HEK293T (cell line): ENCODE measurements around the gene SLC9C2.

Experiments
- CTCF ChIA-PET: fragments of 350-600 bp; formaldehyde crosslinking; extraction: SDS; loops from one replicate; lab custom pipeline; 2021; ENCODE audit warnings: antibody characterized with exemption, inconsistent platforms; lab: Yijun Ruan, JAX
- POLR2A ChIA-PET: fragments of 350-600 bp; formaldehyde crosslinking; extraction: SDS; loops from one replicate; lab custom pipeline; 2020; ENCODE audit warnings: antibody characterized with exemption, inconsistent platforms; lab: Yijun Ruan, JAX
- DNase-seq: peaks from one replicate; pipeline ENCODE4 v3.0.0; 2012; ENCODE audit warnings: mixed read lengths; ENCODE audit errors: extremely low spot score
- ARNT ChIP-seq: fragments of 450-650 bp; IDR thresholded peaks from 2 replicates; pipeline ENCODE4 v1.6.1; 2017; ENCODE audit warnings: mild to moderate bottlenecking
- BHLHE40 ChIP-seq: fragments of 450-650 bp; IDR thresholded peaks from 2 replicates; pipeline ENCODE4 v1.6.1; 2016; ENCODE audit warnings: mild to moderate bottlenecking, moderate library complexity, borderline replicate concordance
- CTBP1 ChIP-seq: fragments of 450-650 bp; IDR thresholded peaks from 2 replicates; pipeline ENCODE4 v1.6.1; 2016; ENCODE audit warnings: borderline replicate concordance
- ELF4 ChIP-seq: fragments of 450-650 bp; IDR thresholded peaks from 2 replicates; pipeline ENCODE4 v1.6.1; 2017; ENCODE audit warnings: antibody characterized with exemption
- FOXA1 ChIP-seq: fragments of 450-650 bp; IDR thresholded peaks from 2 replicates; pipeline ENCODE4 v1.6.1; 2016; ENCODE audit warnings: mild to moderate bottlenecking
- FOXK2 ChIP-seq: fragments of 450-650 bp; IDR thresholded peaks from 2 replicates; pipeline ENCODE4 v1.6.1; 2016; ENCODE audit warnings: mild to moderate bottlenecking
- FOXM1 ChIP-seq: fragments of 450-650 bp; IDR thresholded peaks from 2 replicates; pipeline ENCODE4 v1.6.1; 2017; ENCODE audit warnings: mild to moderate bottlenecking, borderline replicate concordance
- HDGF ChIP-seq: fragments of 450-650 bp; IDR thresholded peaks from 2 replicates; pipeline ENCODE4 v1.6.1; 2017; ENCODE audit warnings: antibody characterized with exemption, borderline replicate concordance
- L3MBTL2 ChIP-seq: fragments of 450-650 bp; conservative IDR thresholded peaks from 2 replicates; pipeline ENCODE4 v1.6.1; 2016; ENCODE audit warnings: mild to moderate bottlenecking
- LEF1 ChIP-seq: fragments of 450-650 bp; IDR thresholded peaks from 2 replicates; pipeline ENCODE4 v1.6.1; 2017; ENCODE audit warnings: mild to moderate bottlenecking, borderline replicate concordance
- NFRKB ChIP-seq: fragments of 450-650 bp; IDR thresholded peaks from 2 replicates; pipeline ENCODE4 v1.6.1; 2016; ENCODE audit warnings: mild to moderate bottlenecking, moderate library complexity
- PKNOX1 ChIP-seq: fragments of 450-650 bp; IDR thresholded peaks from 2 replicates; pipeline ENCODE4 v1.6.1; 2016
- SP1 ChIP-seq: fragments of 450-650 bp; IDR thresholded peaks from 2 replicates; pipeline ENCODE4 v1.6.1; 2017
- SUZ12 ChIP-seq: fragments of 450-650 bp; IDR thresholded peaks from 2 replicates; pipeline ENCODE4 v1.6.1; 2016; ENCODE audit warnings: mild to moderate bottlenecking
- TARDBP ChIP-seq: fragments of 450-650 bp; IDR thresholded peaks from 2 replicates; pipeline ENCODE4 v1.6.1; 2016
- ZNF384 ChIP-seq: fragments of 450-650 bp; IDR thresholded peaks from 2 replicates; pipeline ENCODE4 v1.6.1; 2016

The SLC9C2 gene

GRCh38 chr1:173590557-173590956, 12.3 kb downstream of the SLC9C2 start:
- POLR2A ChIA-PET = no interaction called here
- CTCF ChIA-PET = no interaction called here
- no peak for DNase-seq
- TF ChIP-seq ELF4 (no peak), SUZ12 (no peak), LEF1 (no peak), HDGF (no peak), TARDBP (no peak)

- no peak for DNase-seq
- POLR2A ChIA-PET = no interaction called here
- CTCF ChIA-PET = no interaction called here
- TF ChIP-seq CTBP1 (no peak), ZNF384 (no peak), PKNOX1 (no peak), NFRKB (no peak), LEF1 (no peak), SP1 (no peak), ARNT (no peak), SUZ12 (no peak), FOXK2 (no peak), FOXM1 (no peak), L3MBTL2 (no peak), FOXA1 (no peak), BHLHE40 (no peak), TARDBP (no peak)
Measured at GRCh38 chr1:173581383-173582079, 21.3 kb downstream of the SLC9C2 start.

- CTCF ChIA-PET = no interaction called here
Measured at GRCh38 chr1:173580658-173581057, 22.2 kb downstream of the SLC9C2 start.

GRCh38 chr1:173580071-173580470, 22.8 kb downstream of the SLC9C2 start:
- no peak for DNase-seq
- TF ChIP-seq ZNF384 (no peak), FOXK2 (no peak), SUZ12 (no peak), TARDBP (no peak), L3MBTL2 (no peak), FOXM1 (no peak), BHLHE40 (no peak), PKNOX1 (no peak), HDGF (no peak), FOXA1 (no peak), LEF1 (no peak), ARNT (no peak), CTBP1 (no peak), SP1 (no peak), NFRKB (no peak), ELF4 (no peak)
- ChIA-PET POLR2A (no interaction called here), CTCF (no interaction called here)

More at GRCh38 chr1:173580658-173581057, 22.2 kb downstream of the SLC9C2 start:
- no peak for DNase-seq
- no peak for TF ChIP-seq SUZ12
- no peak for TF ChIP-seq ARNT
- no peak for TF ChIP-seq TARDBP
- TF ChIP-seq L3MBTL2 = no peak
- no peak for TF ChIP-seq LEF1
- no peak for TF ChIP-seq CTBP1
- no peak for TF ChIP-seq SP1
- POLR2A ChIA-PET = no interaction called here

GRCh38 chr1:173573596-173573995, 29.3 kb downstream of the SLC9C2 start:
- ChIA-PET CTCF (no interaction called here), POLR2A (no interaction called here)
- DNase-seq = no peak
- TF ChIP-seq CTBP1 (no peak), FOXM1 (no peak), BHLHE40 (no peak), NFRKB (no peak)

GRCh38 chr1:173572201-173572873, 30.5 kb downstream of the SLC9C2 start:
- CTCF ChIA-PET = no interaction called here
- POLR2A ChIA-PET = no interaction called here
- no peak for TF ChIP-seq FOXM1
- no peak for TF ChIP-seq FOXK2
- TF ChIP-seq PKNOX1 = no peak
- no peak for TF ChIP-seq FOXA1
- no peak for TF ChIP-seq L3MBTL2
- no peak for TF ChIP-seq ELF4
- TF ChIP-seq NFRKB = no peak
- no peak for TF ChIP-seq ZNF384
- no peak for TF ChIP-seq SUZ12
- TF ChIP-seq SP1 = no peak
- DNase-seq = no peak
